Fibroblast of lung (primary cell): ENCODE measurements around the gene ARX.
A peak's percentile ranks its signal among the peaks of the same experiment; 100 is the strongest.

Experiments used
- CTCF ChIP-seq, 2 donors: IDR thresholded peaks in 1 of 2; conservative IDR thresholded peaks in 1 of 2; 1 replicate in 1 of 2; 2 replicates in 1 of 2; pipeline ENCODE4 v1.5.1; 2011 to 2012; ENCODE audit warnings: low read length in 2 of 2, control low read depth in 1 of 2, inconsistent platforms in 1 of 2, low read depth in 1 of 2, mild to moderate bottlenecking in 1 of 2
- EZH2 ChIP-seq: IDR thresholded peaks from 2 replicates; pipeline ENCODE4 v1.5.1; 2012; ENCODE audit warnings: low read length, control low read depth, mild to moderate bottlenecking; ENCODE audit errors: missing control alignments

DNA sequence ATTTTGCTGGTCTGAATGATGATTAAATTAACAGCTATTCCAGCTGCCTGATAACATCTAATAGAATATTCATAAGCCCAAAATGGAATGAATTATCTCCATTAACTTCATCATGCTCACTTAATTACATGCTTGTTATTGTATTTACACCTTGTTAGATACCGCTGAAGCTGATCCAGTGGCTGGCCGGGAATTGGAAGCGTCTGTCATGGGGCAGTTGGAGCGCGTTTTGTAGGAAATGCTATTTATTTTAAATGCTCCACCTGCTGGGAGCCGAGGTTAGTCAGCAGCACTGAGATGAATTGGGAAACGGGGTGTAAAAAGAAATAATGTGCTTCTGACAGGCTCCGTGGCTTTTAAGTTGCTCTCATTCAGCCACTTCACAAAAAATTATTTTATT lies 25.2 kb downstream of the ARX start:
- peak in 1 of 2 donors; percentile 6 for TF ChIP-seq CTCF (conservative IDR thresholded peaks at IDR 0.05 in 1 of 2, IDR thresholded peaks at IDR 0.05 in 1 of 2; ENCODE audit: low read depth in 1 of 2, low read length in 2 of 2)
- no peak for TF ChIP-seq EZH2
